GM19099 (cell line): ENCODE measurements around the gene NRN1.

Experiments
- POLR2A ChIP-seq: IDR thresholded peaks from 3 replicates; pipeline ENCODE4 v1.6.1; 2011; ENCODE audit warnings: low read depth; ENCODE audit not compliant: insufficient read length; ENCODE audit errors: extremely low read depth

The NRN1 gene

GRCh38 chr6:6005051-6006005 is 1.4 kb downstream of the NRN1 start:
- no peak for TF ChIP-seq POLR2A

GRCh38 chr6:6004390-6004995 is 2.2 kb downstream of the NRN1 start:
- no peak for TF ChIP-seq POLR2A

- TF ChIP-seq POLR2A: no peak
These were observed 2.9 kb downstream of the NRN1 start for GRCh38 chr6:6003621-6004366.

- no peak for TF ChIP-seq POLR2A
These were observed 3.7 kb downstream of the NRN1 start for GRCh38 chr6:6002848-6003620.

- no peak for TF ChIP-seq POLR2A
These were observed 4.5 kb downstream of the NRN1 start for GRCh38 chr6:6002005-6002847.

- no peak for TF ChIP-seq POLR2A
These were observed 5.3 kb downstream of the NRN1 start for GRCh38 chr6:6001443-6001842.

GRCh38 chr6:5999688-6000608 is 6.8 kb downstream of the NRN1 start:
- TF ChIP-seq POLR2A: no peak

- no peak for TF ChIP-seq POLR2A
These were observed 7.7 kb downstream of the NRN1 start for GRCh38 chr6:5998711-5999687.

GRCh38 chr6:5998236-5998635 is 8.5 kb downstream of the NRN1 start:
- TF ChIP-seq POLR2A: no peak

- TF ChIP-seq POLR2A: no peak
These were observed 9.2 kb downstream of the NRN1 start for GRCh38 chr6:5997420-5997987.

GRCh38 chr6:5996714-5997419 is 9.9 kb downstream of the NRN1 start:
- no peak for TF ChIP-seq POLR2A
